Large intestine (tissue), 1 donor: ENCODE data around the gene FUS. TPM values are rescaled to one million over a fixed set of nuclear protein-coding genes. Genes with fewer than 3 reads are reported as not detected.

Experiments
- polyA plus RNA-seq: library from polyadenylated mRNA; unstranded; fragments of 120-200 nt; gene quantifications from one replicate; pipeline ENCODE4 v1.2.1, GENCODE V29; 2013

The FUS gene
- polyA plus RNA-seq, 1 donor, result 494 TPM

Other genes starting within 250 kb of the FUS start
- 24.5 TPM for gene ORAI3, start 231.1 kb upstream of the FUS start, polyA plus RNA-seq
- 12.3 TPM for gene SETD1A, start 222.4 kb upstream of the FUS start, polyA plus RNA-seq
- 11.7 TPM for gene HSD3B7, start 194.9 kb upstream of the FUS start, polyA plus RNA-seq
- 1.9 TPM for gene STX1B, start 169.5 kb upstream of the FUS start, polyA plus RNA-seq
- gene STX4, start 146.6 kb upstream of the FUS start, polyA plus RNA-seq, result 76.6 TPM
- 5.4 TPM for gene ZNF668, start 105.9 kb upstream of the FUS start, polyA plus RNA-seq
- gene ZNF646, start 105.7 kb upstream of the FUS start, polyA plus RNA-seq, result 12.4 TPM
- gene PRSS53, start 91.2 kb upstream of the FUS start, polyA plus RNA-seq, result 1.8 TPM
- gene VKORC1, start 85.3 kb upstream of the FUS start, polyA plus RNA-seq, result 51.8 TPM
- 26.5 TPM for gene BCKDK, start 71.8 kb upstream of the FUS start, polyA plus RNA-seq
- gene KAT8, start 62.5 kb upstream of the FUS start, polyA plus RNA-seq, result 57.7 TPM
- 252 TPM for gene PRSS8, start 44.4 kb upstream of the FUS start, polyA plus RNA-seq
- gene PRSS36, start 30.1 kb upstream of the FUS start, polyA plus RNA-seq, result 2.0 TPM
- gene PYCARD, start 22.6 kb downstream of the FUS start, polyA plus RNA-seq, result 42.4 TPM
- gene TRIM72, start 34.0 kb downstream of the FUS start, polyA plus RNA-seq, result 0.10 TPM
- gene PYDC1, start 37.0 kb downstream of the FUS start, polyA plus RNA-seq, result 0.19 TPM
- 1.6 TPM for gene ITGAM, start 79.8 kb downstream of the FUS start, polyA plus RNA-seq
- 1.9 TPM for gene ITGAX, start 175.0 kb downstream of the FUS start, polyA plus RNA-seq
- 0.03 TPM for gene ITGAD, start 213.2 kb downstream of the FUS start, polyA plus RNA-seq
- 7.8 TPM for gene COX6A2, start 248.2 kb downstream of the FUS start, polyA plus RNA-seq